Activated CD4-positive, CD25-positive, alpha-beta regulatory T cell (primary cell): ENCODE measurements around the gene UNC93A.
"Not testable (repeated sequence)": the region's sequence is repeated elsewhere in the genome, so short reads cannot be mapped to it uniquely, and the experiment has no call there.

Experiments used
- DNase-seq, 4 experiments: peaks; one replicate each; lab custom pipeline; 2025; lab: John Stamatoyannopoulos, UW

The UNC93A gene

GRCh38 chr6:167290786-167291622 is at the start of gene UNC93A:
Gene UNC93A, plus strand, starts transcription at chr6:167291315. Its CDS starts 175 bp downstream, at chr6:167291490.
- no peak for DNase-seq

GRCh38 chr6:167241321-167242134 is 49.6 kb upstream of the UNC93A start:
- not testable (repeated sequence) for DNase-seq

GRCh38 chr6:167242135-167242506 is 49.0 kb upstream of the UNC93A start:
- DNase-seq: not testable (repeated sequence)

GRCh38 chr6:167242511-167243051 is 48.5 kb upstream of the UNC93A start:
- DNase-seq: not testable (repeated sequence)

GRCh38 chr6:167244064-167244960 is 46.8 kb upstream of the UNC93A start:
- DNase-seq: no peak

- no peak for DNase-seq
These were observed 46.1 kb upstream of the UNC93A start for GRCh38 chr6:167244991-167245390.

- DNase-seq: no peak
These were observed 45.5 kb upstream of the UNC93A start for GRCh38 chr6:167245591-167245990.

- DNase-seq: no peak
These were observed 43.1 kb upstream of the UNC93A start for GRCh38 chr6:167247814-167248595.

GRCh38 chr6:167248878-167249455 is 42.1 kb upstream of the UNC93A start:
- not testable (repeated sequence) for DNase-seq

GRCh38 chr6:167252271-167252670 is 38.8 kb upstream of the UNC93A start:
- no peak for DNase-seq

- no peak for DNase-seq
These were observed 35.1 kb upstream of the UNC93A start for GRCh38 chr6:167255918-167256553.

GRCh38 chr6:167258646-167259045 is 32.5 kb upstream of the UNC93A start:
- DNase-seq: no peak

GRCh38 chr6:167266057-167266829 is 24.9 kb upstream of the UNC93A start:
- not testable (repeated sequence) for DNase-seq

- DNase-seq: no peak
These were observed 24.1 kb upstream of the UNC93A start for GRCh38 chr6:167266830-167267555.

GRCh38 chr6:167267556-167267898 is 23.6 kb upstream of the UNC93A start:
- not testable (repeated sequence) for DNase-seq

- DNase-seq: no peak
These were observed 23.2 kb upstream of the UNC93A start for GRCh38 chr6:167267921-167268401.

GRCh38 chr6:167268683-167269280 is 22.3 kb upstream of the UNC93A start:
- DNase-seq: no peak
